Measurements from ENCODE around the gene EIF2A. TPM values are rescaled to one million over a fixed set of nuclear protein-coding genes. Genes with fewer than 3 reads are reported as not detected.
"Not testable (repeated sequence)": the region's sequence is repeated elsewhere in the genome, so short reads cannot be mapped to it uniquely, and the experiment has no call there.

EIF2A gene
- polyA plus RNA-seq, 1 donor from 2014 or later, result 34.1 TPM

GRCh38 chr3:150603153-150603979, 56.8 kb downstream of the EIF2A start, which contains the start of gene SELENOT:
Gene SELENOT (plus strand): TSS chr3:150603321. CDS start chr3:150603363, 42 bp downstream.
- no peaks in the 10 kb centered on the region for H3K9me3 Mint-ChIP-seq
- H3K36me3 Mint-ChIP-seq, result peaks cover 2% of the 10 kb centered on the region
- H3K4me1 Mint-ChIP-seq, result peaks cover 62 to 69% (median 69%) of the 10 kb centered on the region in 3 donors
- H3K27ac Mint-ChIP-seq, result peak within 1 kb of the TSS; percentile 96 to 100 (median 99)
- H3K4me3 Mint-ChIP-seq, result peak within 1 kb of the TSS; percentile 96 to 98 (median 98)
- H3K27me3 Mint-ChIP-seq, result no peaks in the 10 kb centered on the region

GRCh38 chr3:150603980-150604319, 57.4 kb downstream of the EIF2A start:
- no peaks in the 10 kb centered on the region for H3K27me3 Mint-ChIP-seq
- H3K9me3 Mint-ChIP-seq, result no peaks in the 10 kb centered on the region
- peaks cover 58 to 74% (median 71%) of the 10 kb centered on the region in 3 donors for H3K4me1 Mint-ChIP-seq
- H3K36me3 Mint-ChIP-seq, result peaks cover 2% of the 10 kb centered on the region
- H3K27ac Mint-ChIP-seq, result peak overlapping the region; percentile 96 to 100 (median 99)
- H3K4me3 Mint-ChIP-seq, result peak overlapping the region; percentile 96 to 98 (median 98)

- Mint-ChIP-seq H3K27ac (peak overlapping the region; percentile 71 to 99 (median 94)), H3K4me3 (peak overlapping the region; percentile 75 to 92 (median 90)), H3K27me3 (no peaks in the 10 kb centered on the region), H3K4me1 (peaks cover 59 to 74% (median 65%) of the 10 kb centered on the region in 3 donors), H3K9me3 (no peaks in the 10 kb centered on the region), H3K36me3 (peaks cover 2% of the 10 kb centered on the region)
These were observed 59.5 kb downstream of the EIF2A start for GRCh38 chr3:150605998-150606641.

- H3K36me3 Mint-ChIP-seq, result peaks cover 2% of the 10 kb centered on the region
- H3K27ac Mint-ChIP-seq, result peak overlapping the region; percentile 46 to 94 (median 61)
- no peaks in the 10 kb centered on the region for H3K27me3 Mint-ChIP-seq
- H3K4me1 Mint-ChIP-seq, result peaks cover 56 to 67% (median 58%) of the 10 kb centered on the region in 3 donors
- peak overlapping the region; percentile 71 to 92 (median 90) for H3K4me3 Mint-ChIP-seq
- H3K9me3 Mint-ChIP-seq, result no peaks in the 10 kb centered on the region
These were observed 60.9 kb downstream of the EIF2A start for GRCh38 chr3:150607267-150608065.

GRCh38 chr3:150609988-150610387, 63.4 kb downstream of the EIF2A start:
- Mint-ChIP-seq H3K36me3 (peaks cover 8% of the 10 kb centered on the region), H3K9me3 (no peaks in the 10 kb centered on the region), H3K27me3 (no peaks in the 10 kb centered on the region), H3K4me3 (peak overlapping the region in 2 of 4 donors; percentile 1 to 25), H3K4me1 (peaks cover 59 to 74% (median 60%) of the 10 kb centered on the region in 3 donors), H3K27ac (peak overlapping the region in 2 of 3 donors; percentile 1 to 57)

GRCh38 chr3:150610785-150611184, 64.2 kb downstream of the EIF2A start:
- no peak overlapping the region for H3K4me3 Mint-ChIP-seq
- no peaks in the 10 kb centered on the region for H3K9me3 Mint-ChIP-seq
- H3K27ac Mint-ChIP-seq, result no peak overlapping the region
- H3K27me3 Mint-ChIP-seq, result no peaks in the 10 kb centered on the region
- H3K4me1 Mint-ChIP-seq, result peaks cover 55 to 71% (median 57%) of the 10 kb centered on the region in 3 donors
- peaks cover 7% of the 10 kb centered on the region for H3K36me3 Mint-ChIP-seq

GRCh38 chr3:150611666-150612065, 65.1 kb downstream of the EIF2A start:
- H3K36me3 Mint-ChIP-seq, result peaks cover 6% of the 10 kb centered on the region
- no peaks in the 10 kb centered on the region for H3K9me3 Mint-ChIP-seq

GRCh38 chr3:150612494-150612893, 65.9 kb downstream of the EIF2A start:
- Mint-ChIP-seq H3K36me3 (peaks cover 8% of the 10 kb centered on the region), H3K27ac (no peak overlapping the region), H3K27me3 (no peaks in the 10 kb centered on the region), H3K9me3 (no peaks in the 10 kb centered on the region), H3K4me1 (peaks cover 45 to 60% (median 50%) of the 10 kb centered on the region in 3 donors), H3K4me3 (peak overlapping the region in 1 of 4 donors; percentile 73)

More at GRCh38 chr3:150611666-150612065, 65.1 kb downstream of the EIF2A start:
- Mint-ChIP-seq H3K4me1 (peaks cover 49 to 66% (median 51%) of the 10 kb centered on the region in 3 donors), H3K27me3 (no peaks in the 10 kb centered on the region), H3K4me3 (no peak overlapping the region), H3K27ac (no peak overlapping the region)

GRCh38 chr3:150613034-150613433, 66.4 kb downstream of the EIF2A start:
- Mint-ChIP-seq H3K27ac (no peak overlapping the region), H3K27me3 (no peaks in the 10 kb centered on the region), H3K4me1 (peaks cover 41 to 57% (median 45%) of the 10 kb centered on the region in 3 donors), H3K36me3 (peaks cover 8% of the 10 kb centered on the region), H3K4me3 (no peak overlapping the region), H3K9me3 (no peaks in the 10 kb centered on the region)

- peaks cover 8% of the 10 kb centered on the region for H3K36me3 Mint-ChIP-seq
- H3K27me3 Mint-ChIP-seq, result no peaks in the 10 kb centered on the region
- H3K27ac Mint-ChIP-seq, result no peak overlapping the region
- H3K9me3 Mint-ChIP-seq, result no peaks in the 10 kb centered on the region
- H3K4me3 Mint-ChIP-seq, result peak overlapping the region in 1 of 4 donors; percentile 61
- peaks cover 38 to 54% (median 49%) of the 10 kb centered on the region in 3 donors for H3K4me1 Mint-ChIP-seq
These were observed 67.3 kb downstream of the EIF2A start for GRCh38 chr3:150613709-150614480.

- no peaks in the 10 kb centered on the region for H3K9me3 Mint-ChIP-seq
- peaks cover 2% of the 10 kb centered on the region for H3K36me3 Mint-ChIP-seq
- peak overlapping the region in 1 of 4 donors; percentile 63 for H3K4me3 Mint-ChIP-seq
- H3K4me1 Mint-ChIP-seq, result peaks cover 28 to 35% (median 33%) of the 10 kb centered on the region in 3 donors
- no peaks in the 10 kb centered on the region for H3K27me3 Mint-ChIP-seq
- H3K27ac Mint-ChIP-seq, result peak overlapping the region in 2 of 3 donors; percentile 46 to 62
These were observed 73.6 kb downstream of the EIF2A start for GRCh38 chr3:150620002-150620689.

GRCh38 chr3:150622955-150623354, 76.4 kb downstream of the EIF2A start:
- H3K9me3 Mint-ChIP-seq, H3K27me3 Mint-ChIP-seq, H3K36me3 Mint-ChIP-seq, H3K4me3 Mint-ChIP-seq: not testable (repeated sequence)
- Mint-ChIP-seq H3K4me1 (peaks cover 25 to 36% (median 30%) of the 10 kb centered on the region in 3 donors), H3K27ac (peak overlapping the region in 1 of 3 donors; percentile 74)

- H3K36me3 Mint-ChIP-seq, result peaks cover 6% of the 10 kb centered on the region
- H3K27me3 Mint-ChIP-seq, result no peaks in the 10 kb centered on the region
- peaks cover 21 to 33% (median 24%) of the 10 kb centered on the region in 3 donors for H3K4me1 Mint-ChIP-seq
- peak overlapping the region in 1 of 3 donors; percentile 32 for H3K27ac Mint-ChIP-seq
- no peaks in the 10 kb centered on the region for H3K9me3 Mint-ChIP-seq
- no peak overlapping the region for H3K4me3 Mint-ChIP-seq
These were observed 77.4 kb downstream of the EIF2A start for GRCh38 chr3:150623945-150624344.

Measured in IgD-negative memory B cell (primary cell).